Gastroesophageal sphincter (tissue), 3 donors: ENCODE measurements around the gene COL18A1.
"Not testable (repeated sequence)": the region's sequence is repeated elsewhere in the genome, so short reads cannot be mapped to it uniquely, and the experiment has no call there.

Experiments used
- CTCF ChIP-seq, 4 experiments: fragments of 200-600 bp in 2 of 4; fragments of 450-650 bp in 2 of 4; sonication (generic) in 1 of 4; IDR thresholded peaks; one replicate each; pipeline ENCODE4 v1.5.1; 2017 to 2019; ENCODE audit warnings: antibody characterized with exemption in 4 of 4, mild to moderate bottlenecking in 2 of 4, moderate library complexity in 2 of 4
- EP300 ChIP-seq: sonication (generic); formaldehyde crosslinking; IDR thresholded peaks from one replicate; pipeline ENCODE4 v1.6.1; 2017; ENCODE audit warnings: antibody characterized with exemption, mild to moderate bottlenecking
- POLR2A ChIP-seq, 2 donors: fragments of 450-650 bp; IDR thresholded peaks; one replicate each; pipeline ENCODE4 v1.6.1; 2017; ENCODE audit warnings: antibody characterized with exemption in 2 of 2, mild to moderate bottlenecking in 2 of 2, moderate library complexity in 1 of 2
- POLR2AphosphoS5 ChIP-seq: sonication (generic); formaldehyde crosslinking; IDR thresholded peaks from one replicate; pipeline ENCODE4 v1.6.1; 2017; ENCODE audit warnings: antibody characterized with exemption

- TF ChIP-seq CTCF (IDR thresholded peaks at IDR 0.05); EP300; POLR2AphosphoS5; POLR2A (IDR thresholded peaks at IDR 0.05): not testable (repeated sequence)
Measured at GRCh38 chr21:45442686-45443594, 38.0 kb downstream of the COL18A1 start.
